HepG2 (cell line): ENCODE data around the gene CNNM3. TPM values are rescaled to one million over a fixed set of nuclear protein-coding genes. Genes with fewer than 3 reads are reported as not detected.

Experiments
- GABPB1 ChIP-seq: IDR thresholded peaks from 2 replicates; pipeline ENCODE4 v1.6.1; 2016; ENCODE audit warnings: mild to moderate bottlenecking, missing genetic modification reagents, moderate library complexity, missing compliant biosample characterization
- HNF1A ChIP-seq, 2 experiments: sonication (generic) in 1 of 2; formaldehyde crosslinking in 1 of 2; IDR thresholded peaks; 2 replicates each; pipeline versions ENCODE4 v1.4.0 to v1.6.1; 2016 to 2020; ENCODE audit warnings: borderline replicate concordance in 1 of 2, low read depth in 1 of 2, mild to moderate bottlenecking in 1 of 2, missing genetic modification reagents in 1 of 2
- HOXA3 ChIP-seq: sonication (generic); formaldehyde crosslinking; IDR thresholded peaks from 2 replicates; pipeline ENCODE4 v1.5.0; 2020; ENCODE audit warnings: missing genetic modification reagents
- MEIS1 ChIP-seq: sonication (generic); formaldehyde crosslinking; IDR thresholded peaks from 2 replicates; pipeline ENCODE4 v1.9.0; 2021; ENCODE audit warnings: mild to moderate bottlenecking, missing genetic modification reagents, moderate library complexity, borderline replicate concordance
- PHF21A ChIP-seq: sonication (generic); formaldehyde crosslinking; IDR thresholded peaks from 2 replicates; pipeline ENCODE4 v1.5.0; 2020; ENCODE audit warnings: mild to moderate bottlenecking, missing genetic modification reagents
- POLR2A ChIP-seq, 2 experiments: IDR thresholded peaks; 2 replicates each; pipeline ENCODE4 v1.6.1; 2011; ENCODE audit warnings: low read depth in 2 of 2, low read length in 2 of 2, mild to moderate bottlenecking in 1 of 2, moderate library complexity in 1 of 2; ENCODE audit not compliant: insufficient read depth in 1 of 2
- PRDM4 ChIP-seq: sonication (generic); formaldehyde crosslinking; IDR thresholded peaks from 2 replicates; pipeline ENCODE4 v1.9.0; 2021; ENCODE audit warnings: missing genetic modification reagents, borderline replicate concordance
- RARG ChIP-seq: sonication (generic); formaldehyde crosslinking; IDR thresholded peaks from 2 replicates; pipeline ENCODE4 v1.4.0; 2020; ENCODE audit warnings: low read depth, mild to moderate bottlenecking, missing genetic modification reagents
- SIN3A ChIP-seq: IDR thresholded peaks from 2 replicates; pipeline ENCODE4 v1.6.1; 2011; ENCODE audit warnings: low read depth, mild to moderate bottlenecking, control low read depth, low read length, borderline replicate concordance
- TBX3 ChIP-seq: fragments of 450-650 bp; IDR thresholded peaks from 2 replicates; pipeline ENCODE4 v1.6.1; 2017; ENCODE audit warnings: antibody characterized with exemption, mild to moderate bottlenecking, inconsistent platforms, borderline replicate concordance
- ZNF224 ChIP-seq: sonication (generic); formaldehyde crosslinking; IDR thresholded peaks from 2 replicates; pipeline ENCODE4 v1.5.0; 2020; ENCODE audit warnings: mild to moderate bottlenecking, missing genetic modification reagents
- ZNF251 ChIP-seq: sonication (generic); formaldehyde crosslinking; IDR thresholded peaks from 2 replicates; pipeline ENCODE4 v1.9.0; 2021; ENCODE audit warnings: mild to moderate bottlenecking, missing genetic modification reagents
- ZNF597 ChIP-seq: sonication (generic); formaldehyde crosslinking; IDR thresholded peaks from 2 replicates; pipeline ENCODE4 v1.5.0; 2020; ENCODE audit warnings: missing genetic modification reagents
- ZNF616 ChIP-seq: sonication (generic); formaldehyde crosslinking; IDR thresholded peaks from 2 replicates; pipeline ENCODE4 v1.5.0; 2020; ENCODE audit warnings: low read depth, mild to moderate bottlenecking, missing genetic modification reagents
- ZNF713 ChIP-seq: sonication (generic); formaldehyde crosslinking; IDR thresholded peaks from 2 replicates; pipeline ENCODE4 v1.4.0; 2020; ENCODE audit warnings: mild to moderate bottlenecking, missing genetic modification reagents
- polyA plus RNA-seq, 8 experiments: library from polyadenylated mRNA; depleted of rRNA in 3 of 8; stranded (reverse) in 7 of 8; unstranded in 1 of 8; fragments of >200 nt; fragmentation: Illumina TruSeq in 4 of 8; extraction: Trizol in 4 of 8; gene quantifications; 2 replicates each; pipeline versions ENCODE4 v1.2.1 to v1.2.3, GENCODE V29; 2011 to 2016; ENCODE audit warnings: low read depth in 4 of 8, missing spikeins in 1 of 8, mixed read lengths in 1 of 8; ENCODE audit not compliant: insufficient read depth in 1 of 8
- total RNA-seq, 5 experiments: library from RNA; depleted of rRNA; stranded (reverse); fragments of >200 nt; fragmentation: Illumina TruSeq; extraction: Trizol; gene quantifications; 2 replicates each; pipeline ENCODE4 v1.2.3, GENCODE V29; 2016; ENCODE audit warnings: low read depth in 1 of 5
- TF ChIP-seq, protein P1 (sequence below): sonication (generic); formaldehyde crosslinking; conservative IDR thresholded peaks from 2 replicates; pipeline ENCODE4 v1.8.0; 2022; ENCODE audit warnings: mild to moderate bottlenecking, moderate library complexity, missing genetic modification reagents

CNNM3 gene
- total and polyA plus RNA-seq, 2 of the 13 experiments (the other 11 are each of a cell fraction or from before 2014, with no cell fraction given): 21.2 to 27.9 TPM

DNA sequence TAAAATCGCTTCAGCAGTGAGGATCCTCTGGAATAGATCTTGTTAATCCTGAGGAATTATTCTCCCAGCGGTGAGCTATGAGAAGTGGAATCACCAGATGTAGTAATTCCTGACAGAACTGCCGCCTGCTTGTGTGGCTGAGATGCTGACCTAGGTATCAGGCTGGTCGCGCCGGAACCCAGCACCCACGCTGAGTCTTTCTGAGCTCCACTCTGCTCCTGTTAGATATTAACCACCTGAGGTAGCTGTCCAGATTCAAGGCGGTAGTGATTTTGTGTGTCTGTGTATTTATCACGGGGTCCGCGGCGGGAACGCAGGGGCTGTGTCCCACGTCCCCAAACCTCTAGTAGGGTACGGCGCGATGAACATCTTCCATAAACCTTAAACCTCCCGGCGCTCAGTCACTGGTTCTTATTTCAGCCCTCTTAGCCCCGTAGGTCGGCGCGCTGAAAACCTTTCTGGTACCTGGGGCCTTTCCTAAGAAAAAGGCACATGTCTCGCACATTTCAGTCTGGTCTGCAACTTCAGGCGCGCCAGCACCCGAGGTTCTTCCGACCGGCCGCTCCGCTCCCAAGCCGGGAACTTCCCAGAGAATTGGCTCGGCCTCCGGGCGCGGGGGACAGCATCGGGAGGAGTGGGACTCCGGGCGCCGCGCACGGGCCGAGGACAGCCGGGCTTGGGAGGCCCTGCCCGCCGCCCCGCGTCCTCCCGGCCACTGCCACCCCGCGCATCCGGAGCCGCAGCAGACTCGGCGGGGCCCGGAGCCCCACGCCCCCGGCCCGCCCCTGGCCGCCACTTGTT is 542 bp upstream of the CNNM3 start (continued):
- TF ChIP-seq HNF1A (IDR thresholded peaks at IDR 0.05; ENCODE audit: low read depth) (0 out of 2 replicates have a peak, but pooled peaks have one; percentile 19), HNF1A (CRISPR knock-in tag; IDR thresholded peaks at IDR 0.05; ENCODE audit: borderline replicate concordance) (no peak; the same call in 1 of the 2 replicates), HOXA3 (CRISPR knock-in tag) (no peak), POLR2A (IDR thresholded peaks at IDR 0.05; ENCODE audit: insufficient read depth in 1 of 2, low read depth in 2 of 2, low read length in 2 of 2) (0 out of 4 replicates have a peak, but pooled peaks of 1 of the 2 experiments have one; percentile 47), TBX3 (no peak), ZNF224 (CRISPR knock-in tag) (0 out of 2 replicates have a peak, but pooled peaks have one; percentile 43), ZNF713 (no peak), SIN3A (peak; percentile 40; the same call in 1 of the 2 replicates), MEIS1 (CRISPR knock-in tag) (peak; percentile 81), RARG (CRISPR knock-in tag) (0 out of 2 replicates have a peak, but pooled peaks have one; percentile 14), ZNF616 (CRISPR knock-in tag) (no peak), GABPB1 (CRISPR knock-in tag) (no peak), ZNF597 (no peak), PHF21A (CRISPR knock-in tag) (no peak; the same call in 1 of the 2 replicates), PRDM4 (no peak), ZNF251 (CRISPR knock-in tag) (no peak)
- TF ChIP-seq, protein P1, sequence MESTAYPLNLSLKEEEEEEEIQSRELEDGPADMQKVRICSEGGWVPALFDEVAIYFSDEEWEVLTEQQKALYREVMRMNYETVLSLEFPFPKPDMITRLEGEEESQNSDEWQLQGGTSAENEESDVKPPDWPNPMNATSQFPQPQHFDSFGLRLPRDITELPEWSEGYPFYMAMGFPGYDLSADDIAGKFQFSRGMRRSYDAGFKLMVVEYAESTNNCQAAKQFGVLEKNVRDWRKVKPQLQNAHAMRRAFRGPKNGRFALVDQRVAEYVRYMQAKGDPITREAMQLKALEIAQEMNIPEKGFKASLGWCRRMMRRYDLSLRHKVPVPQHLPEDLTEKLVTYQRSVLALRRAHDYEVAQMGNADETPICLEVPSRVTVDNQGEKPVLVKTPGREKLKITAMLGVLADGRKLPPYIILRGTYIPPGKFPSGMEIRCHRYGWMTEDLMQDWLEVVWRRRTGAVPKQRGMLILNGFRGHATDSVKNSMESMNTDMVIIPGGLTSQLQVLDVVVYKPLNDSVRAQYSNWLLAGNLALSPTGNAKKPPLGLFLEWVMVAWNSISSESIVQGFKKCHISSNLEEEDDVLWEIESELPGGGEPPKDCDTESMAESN: no peak
